Stimulated activated CD8-positive, alpha-beta memory T cell treated with anti-CD3 and anti-CD28 coated beads, Interleukin-15, amount 100 ng/mL, for 48 hours (primary cell): ENCODE data around the gene DIP2C.

Experiments used
- DNase-seq, 2 donors: peaks; one replicate each; pipeline ENCODE4 v3.0.0-alpha.2; 2020; ENCODE audit warnings: low read depth in 2 of 2

The DIP2C gene, protein sequence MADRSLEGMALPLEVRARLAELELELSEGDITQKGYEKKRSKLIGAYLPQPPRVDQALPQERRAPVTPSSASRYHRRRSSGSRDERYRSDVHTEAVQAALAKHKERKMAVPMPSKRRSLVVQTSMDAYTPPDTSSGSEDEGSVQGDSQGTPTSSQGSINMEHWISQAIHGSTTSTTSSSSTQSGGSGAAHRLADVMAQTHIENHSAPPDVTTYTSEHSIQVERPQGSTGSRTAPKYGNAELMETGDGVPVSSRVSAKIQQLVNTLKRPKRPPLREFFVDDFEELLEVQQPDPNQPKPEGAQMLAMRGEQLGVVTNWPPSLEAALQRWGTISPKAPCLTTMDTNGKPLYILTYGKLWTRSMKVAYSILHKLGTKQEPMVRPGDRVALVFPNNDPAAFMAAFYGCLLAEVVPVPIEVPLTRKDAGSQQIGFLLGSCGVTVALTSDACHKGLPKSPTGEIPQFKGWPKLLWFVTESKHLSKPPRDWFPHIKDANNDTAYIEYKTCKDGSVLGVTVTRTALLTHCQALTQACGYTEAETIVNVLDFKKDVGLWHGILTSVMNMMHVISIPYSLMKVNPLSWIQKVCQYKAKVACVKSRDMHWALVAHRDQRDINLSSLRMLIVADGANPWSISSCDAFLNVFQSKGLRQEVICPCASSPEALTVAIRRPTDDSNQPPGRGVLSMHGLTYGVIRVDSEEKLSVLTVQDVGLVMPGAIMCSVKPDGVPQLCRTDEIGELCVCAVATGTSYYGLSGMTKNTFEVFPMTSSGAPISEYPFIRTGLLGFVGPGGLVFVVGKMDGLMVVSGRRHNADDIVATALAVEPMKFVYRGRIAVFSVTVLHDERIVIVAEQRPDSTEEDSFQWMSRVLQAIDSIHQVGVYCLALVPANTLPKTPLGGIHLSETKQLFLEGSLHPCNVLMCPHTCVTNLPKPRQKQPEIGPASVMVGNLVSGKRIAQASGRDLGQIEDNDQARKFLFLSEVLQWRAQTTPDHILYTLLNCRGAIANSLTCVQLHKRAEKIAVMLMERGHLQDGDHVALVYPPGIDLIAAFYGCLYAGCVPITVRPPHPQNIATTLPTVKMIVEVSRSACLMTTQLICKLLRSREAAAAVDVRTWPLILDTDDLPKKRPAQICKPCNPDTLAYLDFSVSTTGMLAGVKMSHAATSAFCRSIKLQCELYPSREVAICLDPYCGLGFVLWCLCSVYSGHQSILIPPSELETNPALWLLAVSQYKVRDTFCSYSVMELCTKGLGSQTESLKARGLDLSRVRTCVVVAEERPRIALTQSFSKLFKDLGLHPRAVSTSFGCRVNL (N-terminal part only)

GRCh38 chr10:689452-690371, at the start of gene DIP2C:
DIP2C (minus strand) TSS chr10:689668; CDS start chr10:689578, 90 bp downstream.
- DNase-seq, result no peak

DNA sequence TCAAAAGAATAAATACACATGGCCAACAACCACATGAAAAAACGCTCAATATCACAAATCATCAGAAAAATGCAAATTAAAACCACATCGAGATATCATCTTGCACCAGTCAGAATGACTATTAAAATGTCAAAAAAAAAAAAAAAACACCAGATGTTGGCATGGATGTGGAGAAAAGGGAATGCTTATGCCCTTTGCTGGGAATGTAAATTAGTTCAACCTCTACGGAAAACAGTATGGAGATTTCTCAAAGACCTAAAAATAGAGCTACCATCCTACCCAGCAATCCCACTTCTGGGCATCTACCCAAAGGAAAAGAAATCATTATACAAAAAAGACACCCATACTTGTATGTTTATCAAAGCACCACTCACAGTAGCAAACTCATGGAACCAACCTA, 45.0 kb upstream of the DIP2C start:
- DNase-seq, result no peak

DNA sequence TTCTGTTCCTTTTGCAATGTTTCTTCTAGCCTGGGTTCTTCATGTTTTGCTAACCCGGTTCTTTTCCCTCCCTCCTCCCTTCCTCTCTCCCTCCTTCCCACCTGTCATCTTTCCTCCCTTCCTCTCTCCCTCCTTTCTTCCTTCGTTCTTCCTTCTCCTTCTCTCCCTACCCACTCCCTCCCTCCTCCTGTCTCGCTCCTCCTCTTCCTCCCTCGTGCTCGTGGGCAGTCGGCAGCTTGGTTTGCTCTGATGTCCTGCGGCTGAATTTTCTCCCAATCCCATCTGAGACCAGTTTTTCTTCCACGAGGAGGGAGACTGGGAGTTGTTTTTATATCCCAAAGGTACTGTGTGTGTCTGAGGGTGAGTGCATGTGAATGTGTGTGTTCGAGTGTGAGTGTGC, 43.6 kb upstream of the DIP2C start:
- DNase-seq, result no peak

DNA sequence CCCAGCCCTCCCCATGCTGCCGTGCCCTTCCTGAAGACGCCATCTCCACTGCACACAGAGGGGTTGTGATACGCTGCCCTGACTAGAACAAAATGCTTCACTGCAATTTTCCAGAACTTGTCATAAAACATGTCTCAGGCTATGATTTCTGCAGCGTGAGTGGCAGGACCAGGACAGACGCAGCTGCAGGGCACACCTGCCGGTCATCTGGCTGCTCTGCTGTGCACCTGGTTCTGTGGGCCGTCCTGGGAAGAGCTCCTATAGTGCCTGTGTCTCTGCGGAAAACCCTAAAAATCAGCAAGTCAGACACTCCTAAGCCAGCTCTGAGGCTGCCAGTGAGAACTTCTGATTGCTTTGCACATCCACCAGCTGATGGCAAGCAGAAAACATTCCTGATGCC, 39.7 kb upstream of the DIP2C start:
- DNase-seq, result no peak

DNA sequence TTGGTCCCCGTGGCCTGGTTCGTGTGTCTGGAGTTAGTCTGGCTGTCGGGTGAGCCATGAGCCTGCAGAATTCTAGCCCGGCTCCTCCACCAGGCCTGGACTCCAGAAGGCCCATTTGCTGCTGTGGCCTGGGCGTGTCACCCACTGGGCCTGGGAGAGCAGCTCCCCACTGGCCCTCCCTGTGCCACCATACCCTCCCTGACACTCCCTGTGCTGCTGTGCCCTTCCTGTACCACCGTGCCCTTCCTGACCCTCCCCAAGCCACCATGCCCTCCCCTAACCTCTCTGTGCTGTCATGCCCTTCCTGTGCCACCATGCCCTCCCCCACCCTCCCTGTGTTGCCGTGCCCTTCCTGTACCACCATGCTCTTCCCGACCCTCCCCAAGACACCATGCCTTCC, 39.1 kb upstream of the DIP2C start:
- no peak for DNase-seq

- no peak for DNase-seq
Observed at GRCh38 chr10:727162-727790, 37.8 kb upstream of the DIP2C start.

GRCh38 chr10:725786-726185, 36.3 kb upstream of the DIP2C start:
- DNase-seq, result no peak

GRCh38 chr10:725302-725701, 35.8 kb upstream of the DIP2C start:
- no peak for DNase-seq

DNA sequence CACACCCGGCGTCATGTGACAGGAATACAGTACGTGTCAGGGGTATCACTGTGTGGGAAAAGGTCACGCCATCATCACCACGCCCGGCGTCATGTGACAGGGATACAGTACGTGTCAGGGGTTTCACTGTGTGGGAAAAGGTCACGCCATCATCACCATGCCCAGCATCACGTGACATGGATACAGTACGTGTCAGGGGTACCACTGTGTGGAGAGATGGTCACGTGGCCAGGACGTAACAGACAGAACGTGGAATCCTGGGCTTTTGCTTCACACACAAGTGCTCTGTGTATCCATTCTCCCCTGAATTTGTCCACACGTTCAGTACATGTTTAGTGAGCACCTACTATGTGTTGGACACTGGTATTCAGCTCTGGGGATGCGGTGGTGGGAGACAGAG, 34.5 kb upstream of the DIP2C start:
- no peak for DNase-seq

- DNase-seq, result no peak
Observed at GRCh38 chr10:722281-723060, 33.0 kb upstream of the DIP2C start.

DNA sequence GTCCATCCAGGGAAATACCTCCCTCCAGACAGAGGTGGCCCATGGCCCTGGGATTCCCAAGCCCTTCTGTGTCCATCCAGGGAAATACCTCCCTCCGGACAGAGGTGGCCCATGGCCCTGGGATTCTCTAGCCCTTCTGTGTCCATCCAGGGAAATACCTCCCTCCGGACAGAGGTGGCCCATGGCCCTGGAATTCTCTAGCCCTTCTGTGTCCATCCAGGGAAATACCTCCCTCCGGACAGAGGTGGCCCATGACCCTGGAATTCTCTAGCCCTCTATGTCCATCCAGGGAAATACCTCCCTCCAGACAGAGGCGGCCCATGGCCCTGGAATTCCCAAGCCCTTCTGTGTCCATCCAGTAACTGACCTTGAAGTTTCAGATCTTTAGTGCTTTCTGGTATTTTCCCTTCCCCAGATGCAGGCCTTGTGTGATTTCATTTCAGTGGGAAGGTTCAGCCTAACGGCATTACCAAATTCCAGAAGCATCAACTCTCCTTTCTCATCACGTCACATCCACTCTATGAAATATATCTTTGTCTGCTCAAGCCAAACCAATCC, 28.8 kb upstream of the DIP2C start:
- DNase-seq, result no peak

DNA sequence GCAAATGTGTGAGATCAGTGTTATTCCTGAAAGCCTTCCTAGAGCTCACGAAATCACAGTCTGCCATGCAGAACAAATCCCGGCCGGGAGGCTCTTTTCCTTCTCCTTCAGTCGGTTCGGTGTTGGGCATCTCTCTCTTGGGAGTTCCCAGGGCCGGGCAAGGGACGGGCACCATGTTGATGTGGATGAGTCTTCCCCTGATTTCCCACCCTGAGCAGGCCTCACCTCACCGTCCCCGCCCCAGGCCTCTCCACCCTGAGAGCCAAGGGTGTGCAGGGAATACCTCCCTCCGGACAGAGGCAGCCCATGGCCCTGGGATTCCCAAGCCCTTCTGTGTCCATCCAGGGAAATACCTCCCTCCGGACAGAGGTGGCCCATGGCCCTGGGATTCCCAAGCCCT, 28.0 kb upstream of the DIP2C start:
- no peak for DNase-seq

DNA sequence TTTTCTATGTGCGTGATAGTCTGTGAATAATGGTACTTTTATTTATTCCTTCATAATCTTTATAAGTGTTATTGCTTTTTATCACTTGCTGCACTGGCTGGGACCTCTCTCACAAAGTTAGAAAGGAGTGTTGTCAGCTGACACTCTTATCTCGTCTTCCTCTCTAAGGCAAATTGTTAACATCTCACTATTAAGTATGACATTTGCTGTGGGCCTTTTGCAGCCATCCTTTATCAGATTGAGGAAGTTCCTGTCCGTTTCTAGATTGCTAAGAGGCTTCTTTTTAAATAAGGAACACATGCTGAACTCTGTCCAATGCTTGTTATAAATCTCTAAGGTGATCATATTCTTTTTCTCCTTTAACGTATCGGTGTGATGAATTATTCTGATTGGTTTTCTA, 27.4 kb upstream of the DIP2C start:
- DNase-seq, result no peak

DNA sequence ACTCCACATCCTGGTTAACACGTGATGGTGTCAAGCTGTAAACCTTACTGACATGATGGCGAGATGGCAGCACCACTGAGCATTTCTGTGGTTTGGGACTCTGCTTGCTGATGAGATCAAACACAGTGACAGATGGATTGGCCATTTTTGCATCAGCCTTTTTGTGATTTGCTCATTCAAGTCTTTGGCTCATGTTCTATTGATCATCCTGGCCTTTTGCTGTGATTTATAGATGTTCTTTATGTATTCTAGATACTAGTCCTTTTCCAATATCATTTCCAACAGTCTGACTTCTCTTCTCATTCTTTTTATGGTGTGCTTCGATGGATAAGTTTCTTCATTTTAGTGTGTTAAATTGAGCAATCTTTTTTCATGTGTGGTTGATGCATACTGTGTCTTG, 24.7 kb upstream of the DIP2C start:
- DNase-seq, result no peak

DNA sequence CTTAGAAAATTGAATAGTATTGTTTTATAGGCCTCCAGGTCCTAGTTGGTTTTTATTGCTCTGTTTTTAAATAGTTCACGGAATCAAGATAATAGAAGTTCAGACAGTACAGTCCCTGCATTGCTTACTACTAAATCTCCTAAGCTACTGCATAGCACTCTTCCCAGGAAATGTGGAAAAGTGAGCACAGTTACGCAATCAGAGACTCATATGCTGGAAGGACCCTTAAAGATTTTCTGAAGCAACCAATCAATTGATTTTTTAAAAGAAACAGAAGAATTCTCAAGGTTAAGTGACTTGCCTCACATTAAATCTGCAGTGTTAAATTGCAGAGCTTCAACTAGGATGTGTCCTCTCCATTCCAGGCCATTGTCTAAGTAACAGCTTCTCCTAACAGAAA, 23.1 kb upstream of the DIP2C start:
- DNase-seq, result no peak

DNA sequence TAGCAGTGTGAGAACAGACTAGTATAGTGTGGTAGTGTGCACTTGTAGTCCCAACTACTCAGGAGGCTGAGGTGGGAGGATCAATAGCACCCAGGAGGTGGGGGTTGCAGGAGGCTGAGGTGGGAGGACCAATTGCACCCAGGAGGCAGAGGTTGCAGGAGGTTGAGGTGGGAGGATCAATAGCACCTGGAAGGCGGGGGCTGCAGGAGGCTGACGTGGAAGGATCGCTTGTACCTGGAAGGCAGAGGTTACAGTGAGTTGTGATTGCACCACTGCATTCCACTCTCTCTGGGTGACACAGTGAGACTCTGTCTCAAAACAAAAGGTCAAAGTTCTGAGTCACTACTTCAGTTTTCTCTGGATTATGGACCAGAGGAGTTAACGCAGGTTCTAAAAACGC, 22.6 kb upstream of the DIP2C start:
- no peak for DNase-seq

DNA sequence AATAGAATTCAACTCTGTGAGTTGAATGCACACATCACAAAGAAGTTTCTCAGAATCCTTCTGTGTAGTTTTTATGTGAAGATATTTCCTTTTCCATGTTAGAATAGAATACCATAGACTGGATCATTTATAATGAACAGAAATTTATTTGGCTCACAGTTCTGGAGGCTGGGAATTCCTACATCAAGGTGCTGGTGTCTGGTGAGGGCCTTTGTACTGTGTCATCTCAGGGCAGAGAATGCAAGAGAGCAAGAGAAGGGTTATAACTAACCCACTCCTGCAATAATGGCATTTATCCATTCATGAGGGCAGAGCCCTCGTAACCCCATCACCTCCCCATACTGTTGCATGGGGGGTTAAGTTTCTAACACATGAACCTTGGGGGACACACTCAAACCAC, 18.4 kb upstream of the DIP2C start:
- no peak for DNase-seq

- DNase-seq, result no peak
Observed at GRCh38 chr10:707456-707855, 18.0 kb upstream of the DIP2C start.

GRCh38 chr10:703118-703517, 13.7 kb upstream of the DIP2C start:
- no peak for DNase-seq
